H1 (cell line): Measurements from ENCODE around the gene GLIPR1. TPM values are rescaled to one million over a fixed set of nuclear protein-coding genes. Genes with fewer than 3 reads are reported as not detected.
"Not testable (repeated sequence)": the region's sequence is repeated elsewhere in the genome, so short reads cannot be mapped to it uniquely, and the experiment has no call there.

Experiments used
- CTCF ChIA-PET: fragments of 300-600 bp; sonication (Branson Sonifier 250); formaldehyde crosslinking; loops from one replicate; lab custom pipeline; 2021; ENCODE audit not compliant: partially characterized antibody; lab: Charles Lee
- POLR2A ChIA-PET: fragments of 300-600 bp; sonication (Branson Sonifier 250); formaldehyde crosslinking; loops from one replicate; lab custom pipeline; 2021; ENCODE audit warnings: inconsistent platforms; ENCODE audit not compliant: partially characterized antibody; lab: Charles Lee
- DNase-seq, 2 experiments: peaks; one replicate each; pipeline versions ENCODE4 v3.0.0 to v3.0.0-alpha.2; 2010 to 2022; ENCODE audit warnings: low spot score in 2 of 2, low read depth in 1 of 2, mixed read lengths in 1 of 2
- FAIRE-seq: peaks from 2 replicates; lab custom pipeline; 2011; peaks lifted over from hg19 to GRCh38; lab: Jason Lieb, UNC
- H2AFZ ChIP-seq: 2 replicates; pipeline ENCODE4 v1.8.1; 2012; ENCODE audit warnings: low read length, inconsistent platforms
- H2AK5ac ChIP-seq: 2 replicates; pipeline ENCODE4 v1.6.1; 2013; ENCODE audit warnings: low read depth, low read length
- H2BK120ac ChIP-seq: replicated peaks from 2 replicates; pipeline ENCODE3; 2013; ENCODE audit warnings: low read depth, low read length, inconsistent platforms
- H2BK12ac ChIP-seq: 2 replicates; pipeline ENCODE4 v1.6.1; 2013; ENCODE audit warnings: low read depth, low read length
- H2BK15ac ChIP-seq: 2 replicates; pipeline ENCODE4 v1.6.1; 2013; ENCODE audit warnings: low read length
- H2BK20ac ChIP-seq: 2 replicates; pipeline ENCODE4 v1.6.1; 2013; ENCODE audit warnings: low read length
- H2BK5ac ChIP-seq: 2 replicates; pipeline ENCODE4 v1.6.1; 2013; ENCODE audit warnings: low read depth, low read length
- H3K14ac ChIP-seq: 2 replicates; pipeline ENCODE4 v1.6.1; 2013; ENCODE audit warnings: inconsistent platforms; ENCODE audit not compliant: insufficient read length
- H3K18ac ChIP-seq: 2 replicates; pipeline ENCODE4 v1.6.1; 2013; ENCODE audit warnings: low read length; ENCODE audit errors: extremely low read depth
- H3K23ac ChIP-seq: 2 replicates; pipeline ENCODE4 v1.6.1; 2013; ENCODE audit warnings: inconsistent platforms; ENCODE audit not compliant: insufficient read length
- H3K23me2 ChIP-seq: 2 replicates; pipeline ENCODE4 v1.6.1; 2013; ENCODE audit warnings: low read depth, low read length
- H3K27ac ChIP-seq: 2 replicates; pipeline ENCODE4 v1.6.1; 2011; ENCODE audit warnings: low read depth, low read length, inconsistent platforms
- H3K27me3 ChIP-seq, 4 experiments: replicated peaks in 1 of 4; 1 replicate in 1 of 4; 2 replicates in 3 of 4; pipeline versions ENCODE4 v1.6.1 to v1.8.1; 2011 to 2013; ENCODE audit warnings: low read length in 3 of 4, mild to moderate bottlenecking in 3 of 4, inconsistent platforms in 2 of 4, mixed read lengths in 2 of 4, moderate library complexity in 1 of 4; ENCODE audit not compliant: control insufficient read depth in 3 of 4, insufficient read depth in 3 of 4; ENCODE audit errors: extremely low read depth in 1 of 4
- H3K36me3 ChIP-seq, 4 experiments: 2 replicates each; pipeline versions ENCODE4 v1.6.1 to v1.8.1; 2011 to 2013; ENCODE audit warnings: mild to moderate bottlenecking in 4 of 4, low read length in 3 of 4, moderate library complexity in 2 of 4, control low read depth in 1 of 4, inconsistent platforms in 1 of 4; ENCODE audit not compliant: insufficient read depth in 4 of 4, control insufficient read depth in 2 of 4
- H3K4ac ChIP-seq: replicated peaks from 2 replicates; pipeline ENCODE3; 2013; ENCODE audit warnings: low read length, low read depth, mixed read lengths, inconsistent platforms; ENCODE audit not compliant: insufficient read length
- H3K4me1 ChIP-seq, 4 experiments: replicated peaks in 1 of 4; 1 replicate in 1 of 4; 2 replicates in 3 of 4; pipeline versions ENCODE4 v1.6.1 to v1.8.1; 2011 to 2013; ENCODE audit warnings: low read length in 3 of 4, inconsistent platforms in 2 of 4, mixed read lengths in 1 of 4; ENCODE audit not compliant: insufficient read depth in 4 of 4, control insufficient read depth in 3 of 4
- H3K4me2 ChIP-seq, 2 experiments: 2 replicates each; pipeline versions ENCODE4 v1.6.1 to v1.8.1; 2011 to 2013; ENCODE audit warnings: low read depth in 2 of 2, low read length in 2 of 2, control low read depth in 1 of 2, inconsistent platforms in 1 of 2, mild to moderate bottlenecking in 1 of 2; ENCODE audit not compliant: insufficient read depth in 1 of 2
- H3K4me3 ChIP-seq, 4 experiments: fragments of 200-600, 300-600 bp in 1 of 4; sonication (generic), shearing (Covaris generic), sonication (Bioruptor Twin) in 1 of 4; 2 replicates each; pipeline versions ENCODE4 v1.5.1 to v1.8.1; 2011 to 2016; ENCODE audit warnings: low read length in 4 of 4, low read depth in 3 of 4, control low read depth in 2 of 4, inconsistent platforms in 2 of 4, mild to moderate bottlenecking in 2 of 4, mixed read lengths in 1 of 4, moderate library complexity in 1 of 4; ENCODE audit not compliant: insufficient read depth in 2 of 4; ENCODE audit errors: extremely low read depth in 1 of 4
- H3K56ac ChIP-seq: replicated peaks from 2 replicates; pipeline ENCODE3; 2013; ENCODE audit warnings: low read depth, mild to moderate bottlenecking, mixed read lengths, low read length, inconsistent platforms; ENCODE audit not compliant: insufficient read length
- H3K79me1 ChIP-seq: 2 replicates; pipeline ENCODE4 v1.6.1; 2013; ENCODE audit warnings: low read depth, low read length, control low read depth
- H3K79me2 ChIP-seq, 2 experiments: 2 replicates each; pipeline versions ENCODE4 v1.6.1 to v1.8.1; 2012 to 2013; ENCODE audit warnings: low read length in 2 of 2, mild to moderate bottlenecking in 2 of 2, inconsistent platforms in 1 of 2; ENCODE audit not compliant: insufficient read depth in 2 of 2, control insufficient read depth in 1 of 2
- H3K9ac ChIP-seq, 4 experiments: replicated peaks in 1 of 4; 1 replicate in 1 of 4; 2 replicates in 3 of 4; pipeline versions ENCODE4 v1.6.1 to v1.8.1; 2011 to 2013; ENCODE audit warnings: low read depth in 3 of 4, low read length in 3 of 4, control low read depth in 2 of 4, mild to moderate bottlenecking in 2 of 4, moderate library complexity in 2 of 4, inconsistent platforms in 1 of 4; ENCODE audit errors: extremely low read depth in 1 of 4
- H3K9me3 ChIP-seq, 2 experiments: 2 replicates each; pipeline versions ENCODE4 v1.6.1 to v1.8.1; 2012 to 2013; ENCODE audit warnings: mild to moderate bottlenecking in 2 of 2, moderate library complexity in 2 of 2, control low read depth in 1 of 2, inconsistent platforms in 1 of 2, low read depth in 1 of 2, low read length in 1 of 2, mixed read lengths in 1 of 2; ENCODE audit not compliant: insufficient read depth in 2 of 2
- H4K20me1 ChIP-seq, 2 experiments: replicated peaks in 1 of 2; 2 replicates each; pipeline versions ENCODE3 to v1.8.1; 2011 to 2013; ENCODE audit warnings: inconsistent platforms in 2 of 2, low read length in 2 of 2, mild to moderate bottlenecking in 1 of 2; ENCODE audit not compliant: insufficient read depth in 2 of 2, control insufficient read depth in 1 of 2
- H4K5ac ChIP-seq: 2 replicates; pipeline ENCODE4 v1.6.1; 2013; ENCODE audit warnings: low read length, low read depth, mixed read lengths, inconsistent platforms; ENCODE audit not compliant: insufficient read length
- H4K8ac ChIP-seq: 2 replicates; pipeline ENCODE4 v1.8.0; 2013; ENCODE audit warnings: mild to moderate bottlenecking, moderate library complexity, low read length, inconsistent platforms; ENCODE audit not compliant: insufficient read depth; ENCODE audit errors: extremely low read depth
- H4K91ac ChIP-seq: replicated peaks from 2 replicates; pipeline ENCODE3; 2013; ENCODE audit warnings: low read length, mixed read lengths, inconsistent platforms; ENCODE audit not compliant: insufficient read length
- SP1 ChIP-seq: IDR thresholded peaks from 2 replicates; pipeline ENCODE4 v1.6.1; 2011; ENCODE audit warnings: low read depth, low read length
- WGBS, 2 experiments: shearing (Covaris generic) in 1 of 2; methylation state at CpG; one replicate each; pipeline versions ENCODE4 v1.1.6 to v1.1.7; 2013 to 2015; ENCODE audit warnings: low lambda C conversion rate in 2 of 2, mixed read lengths in 2 of 2, inconsistent platforms in 1 of 2, low coverage in 1 of 2, missing lambda C conversion rate in 1 of 2; ENCODE audit not compliant: insufficient replicate concordance in 2 of 2, insufficient coverage in 1 of 2, insufficient read length in 1 of 2; ENCODE audit errors: extremely low coverage in 1 of 2, missing lambda C conversion rate in 1 of 2; 5-methylcytosine and 5-hydroxymethylcytosine counted together
- polyA plus RNA-seq, 7 experiments: library from polyadenylated mRNA; depleted of rRNA in 3 of 7; stranded (reverse) in 5 of 7; unstranded in 2 of 7; fragments of >200 nt in 5 of 7; fragments of 200-250 nt in 2 of 7; gene quantifications; 1 replicate in 5 of 7; 2 replicates in 1 of 7; 4 replicates in 1 of 7; pipeline versions ENCODE4 v1.2.1 to v1.2.3, GENCODE V29; 2011 to 2013; ENCODE audit warnings: missing spikeins in 2 of 7, mixed read lengths in 2 of 7
- total RNA-seq: library from RNA; stranded (reverse); fragmentation: NEBNext Ultra II Directional; extraction: Animal tissue kit (Norgen Biotek cat#: 25700); gene quantifications from 2 replicates; pipeline ENCODE4 v1.2.1, GENCODE V29; 2021

Gene GLIPR1
- total and polyA plus RNA-seq, 2 of the 8 experiments (the other 6 are each of a cell fraction or from before 2014, with no cell fraction given), result 0.23 to 1.5 TPM

DNA sequence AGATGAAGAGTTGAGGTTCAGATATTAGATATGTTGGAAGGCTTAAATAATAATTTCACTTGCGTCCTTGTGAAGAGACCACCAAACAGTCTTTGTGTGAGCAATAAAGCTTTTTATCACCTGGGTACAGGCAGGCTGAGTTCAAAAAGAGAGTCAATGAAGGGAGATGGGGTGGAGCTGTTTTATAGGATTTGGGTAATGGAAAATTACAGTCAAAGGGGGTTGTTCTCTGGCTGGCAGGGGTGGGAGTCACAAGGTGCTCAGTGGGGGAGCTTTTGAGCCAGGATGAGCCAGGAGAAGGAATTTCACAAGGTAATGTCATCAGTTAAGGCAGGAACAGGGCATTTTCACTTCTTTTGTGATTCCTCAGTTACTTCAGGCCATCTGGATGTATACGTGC is 3.9 kb downstream of the GLIPR1 start:
- TF ChIP-seq SP1, result 0 out of 2 replicates have a peak, but pooled peaks have one; percentile 25
- H3K23me2 ChIP-seq, H3K4ac ChIP-seq, H3K36me3 ChIP-seq, H3K18ac ChIP-seq, H3K14ac ChIP-seq, H3K79me1 ChIP-seq, H3K9ac ChIP-seq, H4K5ac ChIP-seq, H4K91ac ChIP-seq, H4K8ac ChIP-seq, H3K56ac ChIP-seq, H2BK120ac ChIP-seq, H3K9me3 ChIP-seq, H2AFZ ChIP-seq, FAIRE-seq, H3K4me3 ChIP-seq, H4K20me1 ChIP-seq, H2AK5ac ChIP-seq, H2BK15ac ChIP-seq, H3K79me2 ChIP-seq, H2BK12ac ChIP-seq, H3K27me3 ChIP-seq, H3K23ac ChIP-seq, H3K27ac ChIP-seq, DNase-seq: not testable (repeated sequence)
- peak overlapping the region; percentile 22; the same call in 1 of the 2 replicates for H2BK5ac ChIP-seq
- ChIA-PET POLR2A (interaction anchor here (0.9 to 1.7 kb wide), 4 partner anchors 12 to 556 kb away, joined by 3 to 4 read pairs (median 4); partner anchors contain the start of gene GLIPR1L2), CTCF (interaction anchor here (0.6 to 4.0 kb wide), 40 partner anchors 9 to 1006 kb away, joined by 3 to 40 read pairs (median 5); partner anchors contain the start of genes BBS10, CAPS2, GLIPR1L1 and GLIPR1L2)
- 49% methylated on average over 2 of the region's 2 CpGs; no CpG with 5 or more reads in 1 of the 2 experiments for WGBS, 2 experiments
- peaks cover 0 to 11% (median 5%) of the 10 kb centered on the region in 4 experiments; a peak in 5 of 7 replicates for H3K4me1 ChIP-seq
- 0 out of 2 replicates have a peak overlapping the region, but pooled peaks have one; percentile 72 for H2BK20ac ChIP-seq
- 0 out of 4 replicates have a peak overlapping the region, but pooled peaks of 1 of the 2 experiments have one; percentile 13 for H3K4me2 ChIP-seq
